Left ventricle myocardium inferior (tissue), 1 donor: ENCODE results near the gene CIAO1. TPM values are rescaled to one million over a fixed set of nuclear protein-coding genes. Genes with fewer than 3 reads are reported as not detected.

Experiments used
- DNase-seq: peaks from one replicate; pipeline ENCODE4 v3.0.0-alpha.2; 2020
- H3K27ac ChIP-seq: fragments of 200-600 bp; replicated peaks from 2 replicates; pipeline ENCODE4 v1.8.0; 2021
- H3K27me3 ChIP-seq: fragments of 200-600 bp; 2 replicates; pipeline ENCODE4 v1.8.0; 2021; ENCODE audit warnings: low read depth
- H3K36me3 ChIP-seq: fragments of 200-600 bp; 2 replicates; pipeline ENCODE4 v1.8.0; 2021
- H3K4me1 ChIP-seq: fragments of 200-600 bp; 2 replicates; pipeline ENCODE4 v1.8.0; 2021
- H3K4me3 ChIP-seq: fragments of 200-600 bp; 2 replicates; pipeline ENCODE4 v1.8.0; 2021; ENCODE audit warnings: mild to moderate bottlenecking, moderate library complexity
- H3K9me3 ChIP-seq: fragments of 200-600 bp; replicated peaks from 2 replicates; pipeline ENCODE4 v1.8.0; 2021
- intact Hi-C: fragments of 100-400 bp; cut with micrococcal nuclease; formaldehyde crosslinking; loops from one replicate; pipeline ENCODE4 v1.11.0; 2022
- total RNA-seq: library from RNA; stranded (reverse); fragmentation: NEBNext Ultra II Directional; extraction: Animal tissue kit (Norgen Biotek cat#: 25700); gene quantifications from one replicate; pipeline ENCODE4 v1.2.1, GENCODE V29; 2021
- TF ChIP-seq, protein P1 (sequence below): fragments of 200-600 bp; IDR thresholded peaks from 2 replicates; pipeline ENCODE4 v1.8.0; 2021; ENCODE audit warnings: antibody characterized with exemption, mild to moderate bottlenecking, borderline replicate concordance
- donor health status: DM: no; HTN: yes; CAD: no; lungs with severe emphysema.

CIAO1 gene
- total RNA-seq, 1 donor from 2014 or later: 68.6 TPM

DNA sequence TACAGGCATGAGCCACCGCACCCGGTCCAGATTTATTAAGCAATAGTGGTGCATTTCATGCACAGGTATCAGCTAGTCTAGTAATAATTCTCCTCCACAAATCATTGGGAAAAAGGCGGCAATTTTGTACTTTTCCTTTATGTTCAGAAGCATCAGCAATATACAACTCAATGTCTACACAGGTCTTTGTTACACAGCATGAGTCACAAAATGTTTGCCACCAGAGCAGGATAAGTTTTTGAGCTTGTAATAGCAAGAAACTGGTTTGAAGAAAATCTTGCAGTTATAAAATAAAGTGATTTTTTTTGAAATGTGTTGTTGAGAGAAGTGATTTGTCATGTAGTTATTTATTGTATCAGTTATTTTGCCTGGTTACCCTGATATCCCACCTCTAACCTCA lies 54.3 kb downstream of the CIAO1 start:
- no peak overlapping the region for H3K27ac ChIP-seq
- peak overlapping the region; percentile 80 for H3K4me3 ChIP-seq
- DNase-seq: no peak
- H3K4me1 ChIP-seq: peaks cover 26% of the 10 kb centered on the region
- H3K27me3 ChIP-seq: peaks cover 90% of the 10 kb centered on the region
- no peaks in the 10 kb centered on the region for H3K36me3 ChIP-seq
- TF ChIP-seq, protein P1, sequence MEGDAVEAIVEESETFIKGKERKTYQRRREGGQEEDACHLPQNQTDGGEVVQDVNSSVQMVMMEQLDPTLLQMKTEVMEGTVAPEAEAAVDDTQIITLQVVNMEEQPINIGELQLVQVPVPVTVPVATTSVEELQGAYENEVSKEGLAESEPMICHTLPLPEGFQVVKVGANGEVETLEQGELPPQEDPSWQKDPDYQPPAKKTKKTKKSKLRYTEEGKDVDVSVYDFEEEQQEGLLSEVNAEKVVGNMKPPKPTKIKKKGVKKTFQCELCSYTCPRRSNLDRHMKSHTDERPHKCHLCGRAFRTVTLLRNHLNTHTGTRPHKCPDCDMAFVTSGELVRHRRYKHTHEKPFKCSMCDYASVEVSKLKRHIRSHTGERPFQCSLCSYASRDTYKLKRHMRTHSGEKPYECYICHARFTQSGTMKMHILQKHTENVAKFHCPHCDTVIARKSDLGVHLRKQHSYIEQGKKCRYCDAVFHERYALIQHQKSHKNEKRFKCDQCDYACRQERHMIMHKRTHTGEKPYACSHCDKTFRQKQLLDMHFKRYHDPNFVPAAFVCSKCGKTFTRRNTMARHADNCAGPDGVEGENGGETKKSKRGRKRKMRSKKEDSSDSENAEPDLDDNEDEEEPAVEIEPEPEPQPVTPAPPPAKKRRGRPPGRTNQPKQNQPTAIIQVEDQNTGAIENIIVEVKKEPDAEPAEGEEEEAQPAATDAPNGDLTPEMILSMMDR: no peak
- intact Hi-C loops: no loop called here
- H3K9me3 ChIP-seq: no peaks in the 10 kb centered on the region

DNA sequence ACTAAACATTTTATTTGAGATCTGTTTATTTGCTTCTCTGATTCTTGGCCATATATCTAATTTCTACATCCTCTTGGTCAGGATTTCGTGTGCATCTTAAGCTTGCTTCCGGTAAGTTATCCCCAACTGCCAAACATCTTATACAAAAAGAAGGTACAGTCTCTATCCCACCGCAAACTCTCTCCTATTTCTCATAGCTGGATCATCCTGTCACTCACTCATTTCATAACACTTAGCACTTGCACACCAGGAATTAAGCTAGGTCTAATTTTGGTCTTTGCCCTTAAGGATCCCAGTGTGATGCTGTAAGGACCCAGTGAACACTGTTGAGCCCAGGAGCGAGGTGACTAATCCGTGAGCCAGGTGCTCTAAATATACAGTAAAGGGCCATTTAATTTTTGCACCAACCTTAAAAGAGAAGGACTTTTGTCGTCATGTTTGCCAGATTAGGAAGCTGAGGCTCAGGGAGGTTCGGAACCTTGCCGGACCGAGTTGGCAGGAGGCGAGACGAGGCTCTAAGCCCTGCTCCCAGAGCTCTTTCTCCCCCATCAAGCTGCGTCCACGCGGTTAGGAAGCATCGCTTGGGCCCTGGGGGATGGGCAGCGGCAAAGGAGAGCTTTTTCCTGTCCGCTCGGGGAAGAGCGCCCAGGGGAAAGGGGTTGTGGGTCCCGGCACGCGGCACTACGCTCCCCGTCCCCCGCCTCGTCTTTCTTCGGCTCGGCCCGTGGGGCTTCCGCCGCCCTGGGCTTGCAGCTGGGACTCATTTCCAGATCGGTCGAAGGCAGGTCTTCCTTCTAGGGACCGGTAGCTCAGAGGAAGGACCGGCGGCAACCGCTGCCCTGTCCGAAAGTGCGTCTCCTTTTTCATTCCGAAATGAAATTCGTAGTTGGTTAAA lies 55.0 kb downstream of the CIAO1 start:
- Histone ChIP-seq H3K27me3 (peaks cover 96% of the 10 kb centered on the region), H3K4me3 (peak overlapping the region; percentile 80), H3K36me3 (no peaks in the 10 kb centered on the region), H3K4me1 (peaks cover 32% of the 10 kb centered on the region), H3K9me3 (no peaks in the 10 kb centered on the region), H3K27ac (peak overlapping the region; percentile 78)
- no peak for DNase-seq
- intact Hi-C loops: no loop called here
- TF ChIP-seq, protein P1: no peak

Other genes with a start within 250 kb of the CIAO1 start
- 5.3 TPM for gene GPAT2, start 231.3 kb upstream of the CIAO1 start, total RNA-seq
- gene ADRA2B, start 149.7 kb upstream of the CIAO1 start, total RNA-seq: 2.9 TPM
- gene ASTL, start 127.7 kb upstream of the CIAO1 start, total RNA-seq: not detected
- 0.82 TPM for gene DUSP2, start 120.8 kb upstream of the CIAO1 start, total RNA-seq
- 174 TPM for gene STARD7, start 57.4 kb upstream of the CIAO1 start, total RNA-seq
- gene TMEM127, start 228 bp upstream of the CIAO1 start, total RNA-seq: 85.7 TPM
- gene SNRNP200, start 39.3 kb downstream of the CIAO1 start, total RNA-seq: 54.8 TPM
- 0.47 TPM for gene ITPRIPL1, start 59.1 kb downstream of the CIAO1 start, total RNA-seq
- 0.69 TPM for gene NCAPH, start 69.5 kb downstream of the CIAO1 start, total RNA-seq
- not detected for gene NEURL3, start 239.1 kb downstream of the CIAO1 start, total RNA-seq